Epithelial cell of prostate (primary cell): ENCODE results near the gene CD300LB.
"Not testable (repeated sequence)": the region's sequence is repeated elsewhere in the genome, so short reads cannot be mapped to it uniquely, and the experiment has no call there.

Experiments used
- DNase-seq: peaks from one replicate; pipeline ENCODE4 v3.0.0-alpha.2; 2011; ENCODE audit warnings: low read depth, low spot score
- H3K27ac ChIP-seq: fragments of 450-650 bp; 2 replicates; pipeline ENCODE4 v1.5.1; 2017; ENCODE audit warnings: mild to moderate bottlenecking

Gene CD300LB

GRCh38 chr17:74527756-74528155 is 3.5 kb downstream of the CD300LB start:
- DNase-seq, result no peak

DNA sequence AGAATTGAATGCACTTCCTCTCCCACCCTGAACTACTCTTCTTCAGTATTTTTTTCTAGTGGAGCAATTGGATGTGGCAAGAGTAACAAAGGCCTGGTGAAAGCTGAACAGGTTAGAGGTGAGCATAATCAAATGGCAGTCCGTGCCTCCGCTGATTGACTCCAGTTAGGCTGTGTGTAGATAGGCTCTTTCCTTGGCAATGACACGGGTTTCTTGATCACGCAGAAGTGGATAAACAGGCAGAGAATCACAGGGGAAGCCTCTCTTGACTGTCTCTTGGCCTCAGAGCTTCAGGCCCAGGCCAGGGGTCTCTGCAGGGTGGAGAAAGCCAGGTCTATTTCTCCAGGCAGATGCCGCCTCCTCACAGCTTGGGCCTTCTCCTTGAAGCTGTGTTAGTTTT is 4.2 kb downstream of the CD300LB start:
- no peak overlapping the region for H3K27ac ChIP-seq
- no peak for DNase-seq

More at GRCh38 chr17:74527756-74528155, 3.5 kb downstream of the CD300LB start:
- no peak overlapping the region for H3K27ac ChIP-seq

DNA sequence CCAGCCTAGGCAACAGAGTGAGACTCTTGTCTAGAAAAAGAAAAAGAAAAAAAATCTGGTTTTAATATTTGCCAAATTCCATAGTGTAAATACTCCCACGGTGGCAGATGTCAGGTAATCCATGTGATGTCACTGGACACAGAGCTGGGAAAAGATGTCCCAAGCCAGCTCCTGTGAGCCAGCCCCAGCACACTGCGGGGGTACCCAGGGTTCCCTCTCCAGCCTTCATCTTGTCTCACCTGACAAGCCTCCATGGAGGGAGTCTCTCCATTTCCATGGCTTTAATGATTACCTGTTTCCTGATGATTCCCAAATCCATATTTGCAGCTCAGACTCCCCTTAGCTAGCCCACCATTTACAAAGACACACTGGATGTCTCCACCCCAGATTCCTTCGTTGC is 4.6 kb downstream of the CD300LB start:
- DNase-seq, result no peak

DNA sequence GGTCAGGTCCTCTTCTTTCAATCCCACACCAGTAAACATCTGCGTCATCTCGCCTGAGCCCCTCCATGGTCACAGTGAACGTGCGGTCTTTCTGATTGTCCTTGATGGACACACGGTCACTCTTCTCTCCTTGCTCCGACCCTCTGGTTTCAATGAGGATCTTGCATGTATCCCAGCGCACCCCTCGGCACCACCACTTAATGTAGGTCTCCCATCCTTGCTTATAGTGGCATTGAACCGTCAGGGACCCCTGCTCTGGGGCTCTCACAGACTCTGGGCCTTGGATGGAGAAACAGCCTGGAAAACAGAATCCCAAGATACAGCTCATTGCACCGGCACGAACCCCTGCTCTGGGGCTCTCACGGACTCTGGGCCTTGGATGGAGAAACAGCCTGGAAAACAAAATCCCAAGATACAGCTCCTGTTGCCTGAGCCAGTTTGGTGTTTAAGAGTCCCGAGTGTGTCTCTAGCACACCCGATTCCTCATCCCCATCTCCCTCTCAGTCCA is 5.4 kb downstream of the CD300LB start:
- DNase-seq, result no peak
- H3K27ac ChIP-seq, result no peak overlapping the region

More for the DNA sequence above, 4.6 kb downstream of the CD300LB start:
- H3K27ac ChIP-seq, result no peak overlapping the region

- DNase-seq, result no peak
- H3K27ac ChIP-seq, result no peak overlapping the region
These were observed 5.9 kb downstream of the CD300LB start for GRCh38 chr17:74525465-74525725.

- no peak for DNase-seq
- H3K27ac ChIP-seq, result no peak overlapping the region
These were observed 6.4 kb downstream of the CD300LB start for GRCh38 chr17:74524653-74525464.

DNA sequence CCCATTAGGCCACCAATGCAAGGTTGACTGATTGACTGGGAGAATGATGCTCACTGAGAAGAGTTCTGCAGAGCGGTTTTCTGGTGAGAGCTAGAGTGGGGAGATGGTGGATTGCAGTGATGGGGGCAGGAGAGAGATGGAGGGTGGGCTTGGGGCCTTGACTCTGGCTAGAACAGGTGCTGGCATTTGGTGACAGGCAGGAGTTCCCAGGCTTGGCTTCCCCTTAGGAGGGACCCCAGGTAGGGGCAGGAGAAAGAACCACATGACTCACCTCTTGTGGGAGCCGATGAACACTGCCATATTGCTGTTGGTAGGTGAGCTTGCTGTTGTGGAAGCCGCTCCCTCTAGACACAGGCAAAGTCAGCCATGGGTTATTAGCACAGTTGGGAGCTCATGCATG is 8.0 kb downstream of the CD300LB start:
- DNase-seq, result no peak

GRCh38 chr17:74522381-74523105 is 8.7 kb downstream of the CD300LB start:
- no peak overlapping the region for H3K27ac ChIP-seq
- no peak for DNase-seq

More for the DNA sequence above, 8.0 kb downstream of the CD300LB start:
- H3K27ac ChIP-seq, result no peak overlapping the region

- no peak overlapping the region for H3K27ac ChIP-seq
- no peak for DNase-seq
These were observed 9.5 kb downstream of the CD300LB start for GRCh38 chr17:74521701-74522201.

DNA sequence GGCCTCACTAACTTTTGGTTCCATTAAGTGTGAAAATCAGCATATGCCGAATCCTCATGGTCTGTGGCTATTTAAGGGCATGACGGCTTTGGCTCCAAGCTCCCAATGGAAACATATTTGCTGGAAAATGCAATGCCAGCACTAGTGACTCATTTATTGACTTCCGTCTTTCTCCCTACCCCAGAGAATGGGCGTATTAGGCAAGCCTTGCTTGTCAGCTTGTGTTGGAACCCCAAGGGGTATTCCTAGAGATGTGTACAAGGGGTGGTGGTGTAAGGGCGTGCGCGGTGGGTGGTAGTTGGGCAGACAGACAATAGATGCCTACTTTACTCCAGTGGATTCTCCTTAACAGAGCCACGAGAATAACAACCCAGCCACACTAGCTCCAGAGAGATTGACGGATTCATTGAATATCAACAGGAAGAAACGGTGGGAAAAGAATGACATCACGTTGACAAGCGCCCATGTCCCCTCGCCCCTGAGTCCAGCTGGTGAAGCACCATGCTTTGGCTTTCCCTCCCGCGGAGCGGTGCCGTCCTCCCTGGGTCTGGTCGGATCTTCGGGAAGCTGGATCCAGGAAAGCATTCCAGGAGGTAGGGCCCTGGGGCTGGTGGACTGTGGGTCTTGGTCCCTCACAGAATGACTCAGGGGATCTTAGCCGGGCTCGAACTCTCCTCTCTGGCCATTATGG is 10.3 kb downstream of the CD300LB start:
- no peak overlapping the region for H3K27ac ChIP-seq

DNA sequence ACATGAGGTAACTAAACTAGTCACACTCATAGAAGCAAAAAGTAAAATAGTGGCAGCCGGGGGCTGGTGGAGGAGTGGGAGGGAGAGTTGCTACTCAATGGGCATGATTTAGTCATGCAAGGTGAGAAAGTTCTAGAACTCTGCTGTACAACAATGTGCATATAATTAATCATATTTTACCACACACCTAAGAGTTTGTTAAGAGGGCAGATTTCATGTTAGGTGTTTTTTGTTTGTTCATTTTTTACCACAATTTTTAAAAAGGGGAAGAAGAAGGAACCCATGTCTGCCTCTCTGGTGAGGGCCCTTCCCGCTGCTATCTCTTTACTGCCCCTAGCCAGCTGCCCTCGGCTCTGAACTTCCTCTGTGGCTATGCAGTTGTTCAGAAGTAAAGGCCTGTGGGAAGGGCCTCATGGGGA is 11.2 kb downstream of the CD300LB start:
- no peak for DNase-seq
- no peak overlapping the region for H3K27ac ChIP-seq

More for the DNA sequence above, 10.3 kb downstream of the CD300LB start:
- DNase-seq, result no peak

DNA sequence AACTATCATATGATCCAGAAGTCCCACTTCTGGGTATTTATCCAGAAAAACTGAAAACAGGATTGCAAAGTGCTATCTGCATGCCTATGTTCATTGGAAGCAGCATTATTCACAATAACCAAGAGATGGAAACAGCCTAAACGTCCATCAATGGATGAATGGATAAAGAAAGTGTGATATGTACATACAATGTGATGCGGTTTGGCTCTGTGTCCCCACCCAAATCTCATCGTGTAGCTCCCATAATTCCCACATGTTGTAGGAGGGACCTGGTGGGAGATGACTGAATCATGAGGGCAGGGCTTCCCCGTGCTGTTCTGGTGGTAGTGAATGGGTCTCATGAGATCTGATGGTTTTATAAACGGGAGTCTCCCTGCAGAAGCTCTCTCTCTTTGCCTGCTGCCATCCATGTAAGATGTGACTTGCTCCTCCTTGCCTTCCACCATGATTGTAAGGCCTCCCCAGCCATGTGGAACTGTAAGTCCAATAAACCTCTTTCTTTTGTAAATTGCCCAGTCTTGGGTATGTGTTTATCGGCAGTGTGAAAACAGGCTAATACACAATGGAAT is 12.8 kb downstream of the CD300LB start:
- H3K27ac ChIP-seq, DNase-seq: not testable (repeated sequence)

- no peak for DNase-seq
- H3K27ac ChIP-seq, result no peak overlapping the region
These were observed 14.5 kb downstream of the CD300LB start for GRCh38 chr17:74516561-74517328.

GRCh38 chr17:74515941-74516340 is 15.3 kb downstream of the CD300LB start:
- DNase-seq, result no peak
- no peak overlapping the region for H3K27ac ChIP-seq

DNA sequence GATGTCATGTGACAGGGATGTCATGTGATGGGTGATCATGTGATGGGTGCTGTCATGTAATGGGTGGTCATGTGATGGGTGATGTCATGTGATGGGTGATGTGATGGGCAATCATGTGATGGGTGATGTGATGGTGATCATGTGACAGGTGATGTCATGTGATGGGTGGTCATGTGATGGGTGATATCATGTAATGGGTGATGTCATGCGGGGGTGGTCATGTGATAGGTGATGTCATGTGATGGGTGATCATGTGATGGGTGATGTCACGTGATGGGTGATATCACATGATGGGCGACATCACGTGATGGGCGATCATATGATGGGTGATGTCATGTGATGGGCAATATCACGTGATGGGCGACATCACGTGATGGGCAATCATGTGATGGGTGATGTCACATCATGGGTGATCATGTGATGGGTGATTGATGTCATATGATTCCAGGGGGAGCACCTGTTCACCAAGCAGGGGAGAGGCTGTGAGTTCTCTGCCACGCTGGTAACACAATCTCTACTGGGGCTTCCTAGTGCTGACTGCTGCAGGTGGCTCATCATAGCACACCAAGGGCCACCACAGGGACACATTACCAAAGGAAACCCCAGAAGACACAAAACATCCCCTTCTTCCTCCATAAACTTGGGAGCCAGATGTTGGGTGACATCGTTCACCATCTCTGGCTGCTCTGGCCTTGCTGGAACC is 16.5 kb downstream of the CD300LB start:
- no peak for DNase-seq
- H3K27ac ChIP-seq, result no peak overlapping the region

DNA sequence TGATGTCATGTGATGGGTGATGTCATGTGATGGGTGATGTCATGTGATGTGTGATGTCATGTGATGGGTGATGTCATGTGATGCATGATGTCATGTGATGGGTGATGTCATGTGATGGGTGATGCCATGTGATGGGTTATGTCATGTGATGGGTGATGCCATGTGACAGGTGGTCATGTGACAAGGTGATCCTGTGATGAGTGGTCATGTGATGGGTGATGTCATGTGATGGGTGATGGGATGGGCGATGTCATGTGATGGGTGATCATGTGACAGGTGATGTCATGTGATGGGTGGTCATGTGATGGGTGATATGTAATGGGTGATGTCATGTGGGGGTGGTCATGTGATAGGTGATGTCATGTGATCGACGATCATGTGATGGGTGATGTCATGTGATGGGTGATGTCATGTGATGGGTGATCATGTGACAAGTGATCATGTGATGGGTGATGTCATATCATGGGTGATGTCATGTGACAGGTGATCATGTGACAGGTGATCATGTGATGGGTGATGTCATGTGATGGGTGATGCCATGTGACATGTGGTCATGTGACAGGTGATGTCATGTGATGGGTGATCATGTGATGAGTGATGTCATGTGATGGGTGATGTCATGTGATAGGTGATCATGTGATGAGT is 17.2 kb downstream of the CD300LB start:
- H3K27ac ChIP-seq, result no peak overlapping the region
- no peak for DNase-seq

GRCh38 chr17:74512624-74513091 is 18.6 kb downstream of the CD300LB start:
- no peak overlapping the region for H3K27ac ChIP-seq
- DNase-seq, result no peak

- no peak for DNase-seq
- no peak overlapping the region for H3K27ac ChIP-seq
These were observed 19.2 kb downstream of the CD300LB start for GRCh38 chr17:74512036-74512435.
